GM18873 (cell line): ENCODE measurements around the gene CHRM3.

ENCODE experiments used
- ATAC-seq: cut with Tn5 transposase; IDR thresholded peaks from one replicate; pipeline ENCODE4 v1.9.1; 2021; ENCODE audit warnings: mild to moderate bottlenecking, moderate library complexity, moderate number of reproducible peaks; ENCODE audit not compliant: unreplicated experiment, low FRiP score

Gene CHRM3

DNA sequence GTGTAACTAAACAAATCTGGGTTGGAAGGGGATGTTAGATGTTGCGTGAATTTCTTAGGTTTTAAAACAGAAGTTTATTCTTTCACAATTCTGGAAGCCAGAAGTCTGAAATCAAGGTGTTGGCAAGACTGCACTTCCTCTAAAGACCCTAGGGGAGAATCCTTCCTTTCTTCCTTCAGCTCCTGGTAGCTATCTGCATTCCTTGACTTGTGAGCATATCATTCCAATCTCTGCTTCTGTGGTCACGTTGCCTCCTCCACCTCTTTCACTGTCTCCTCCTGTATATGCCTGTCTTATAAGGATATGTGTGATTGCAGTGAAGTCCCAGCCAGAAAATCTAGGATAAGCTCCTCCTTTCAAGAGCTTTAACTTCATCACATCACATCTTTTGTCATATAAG lies 7.7 kb downstream of the CHRM3 start:
- ATAC-seq: no peak

DNA sequence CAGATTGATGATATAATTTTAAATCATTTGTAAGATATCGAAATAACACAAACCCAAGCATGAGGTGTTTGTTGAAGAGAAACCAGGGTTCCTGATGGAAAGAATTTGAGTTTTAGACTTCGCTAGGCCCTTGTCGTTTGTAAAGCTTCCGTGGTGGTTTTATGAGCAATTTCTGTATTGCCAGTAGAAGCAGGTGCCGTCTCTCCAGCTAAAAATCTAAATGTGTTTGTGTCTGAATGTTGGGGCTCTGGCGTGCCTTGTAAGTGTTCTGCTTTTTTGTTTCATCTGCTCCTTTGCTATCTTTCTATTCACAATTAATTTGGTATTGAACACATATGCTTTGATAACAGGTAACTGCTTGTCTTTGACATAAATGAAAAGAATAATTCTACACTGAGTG lies 27.5 kb downstream of the CHRM3 start:
- no peak for ATAC-seq

DNA sequence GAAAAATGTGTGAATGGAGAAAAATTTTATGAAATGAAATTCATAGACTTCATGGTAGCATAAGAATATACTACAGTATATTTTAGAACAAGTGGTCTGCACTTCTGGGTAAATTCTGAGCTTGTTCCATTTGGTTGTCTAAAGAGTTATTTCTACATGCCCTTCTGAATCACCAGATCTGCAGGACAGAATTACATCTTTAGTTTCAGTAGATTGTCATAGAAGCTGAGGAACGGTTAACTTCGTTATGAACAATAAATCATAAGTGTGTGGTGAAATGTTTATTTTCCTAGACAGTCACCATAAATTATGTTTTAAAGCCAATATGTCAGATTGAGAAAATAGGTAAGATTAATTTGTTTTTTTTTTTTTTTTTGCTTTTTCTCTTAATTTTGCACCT lies 30.9 kb downstream of the CHRM3 start:
- ATAC-seq: no peak

DNA sequence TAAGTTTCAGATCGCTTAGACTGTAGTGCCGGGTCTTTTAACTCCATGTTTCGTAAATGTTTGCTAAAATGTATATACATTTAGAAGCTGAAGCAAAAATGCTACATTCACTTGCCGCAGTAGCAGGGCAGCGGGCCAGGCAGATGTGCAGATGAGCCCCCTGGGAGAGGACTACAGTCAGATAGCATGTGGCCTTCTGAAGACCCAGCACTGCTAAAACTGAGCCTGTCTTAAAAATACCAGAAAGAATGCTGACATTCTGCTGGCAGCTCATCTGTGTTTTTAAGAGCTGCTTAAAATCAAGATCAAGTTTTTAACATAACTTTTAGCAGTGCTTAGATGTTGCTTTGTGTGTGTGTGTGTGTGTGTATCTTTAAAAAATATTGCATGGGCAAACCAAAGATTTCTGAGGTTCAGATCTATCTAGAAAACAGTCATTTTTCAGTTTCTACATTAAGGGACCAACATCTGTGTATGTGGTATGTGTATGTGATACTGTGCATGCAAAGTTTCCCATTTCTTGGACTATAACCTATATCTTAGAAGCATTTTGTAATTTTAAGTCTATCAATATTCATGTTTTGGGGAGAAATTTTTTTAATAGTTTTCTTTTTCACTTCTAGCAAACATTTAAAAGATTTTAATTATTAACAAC lies 31.7 kb downstream of the CHRM3 start:
- no peak for ATAC-seq

DNA sequence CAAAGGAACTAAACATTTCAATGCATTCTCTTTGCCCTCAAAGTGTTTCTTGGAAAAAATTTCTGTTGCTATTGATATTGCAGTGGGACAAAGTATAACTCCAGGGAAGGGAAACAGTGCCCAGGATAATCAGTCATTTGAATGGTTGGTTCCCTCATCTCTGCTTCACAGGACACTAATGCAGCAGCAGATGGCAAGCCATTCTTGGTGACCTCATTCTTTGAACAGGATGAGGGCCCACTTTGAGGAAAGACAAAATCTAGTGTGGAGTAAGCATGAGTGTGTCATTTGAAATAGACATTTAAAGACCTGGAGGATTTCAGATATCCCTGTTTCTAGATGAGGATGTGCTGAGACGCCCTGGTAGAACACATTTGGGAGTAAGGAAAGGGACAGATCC lies 32.3 kb downstream of the CHRM3 start:
- no peak for ATAC-seq

DNA sequence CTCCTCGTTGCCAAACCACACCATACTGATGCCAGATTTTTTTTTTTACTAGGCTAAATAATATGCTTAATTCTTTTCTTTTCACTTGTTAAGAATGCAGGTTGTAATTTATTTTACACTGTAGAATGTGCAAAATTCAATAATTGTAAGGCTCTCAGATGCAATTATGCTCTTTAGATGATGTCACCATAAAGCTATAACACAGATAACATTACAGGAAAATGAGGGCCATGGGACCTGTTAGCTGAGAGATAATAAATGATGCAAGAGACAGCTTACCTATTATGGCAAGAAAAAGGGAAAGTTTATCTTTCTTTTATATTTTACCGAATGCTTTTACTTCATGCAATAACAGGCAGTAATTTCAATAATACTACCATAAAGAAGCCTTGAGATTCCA lies 35.4 kb downstream of the CHRM3 start:
- no peak for ATAC-seq

DNA sequence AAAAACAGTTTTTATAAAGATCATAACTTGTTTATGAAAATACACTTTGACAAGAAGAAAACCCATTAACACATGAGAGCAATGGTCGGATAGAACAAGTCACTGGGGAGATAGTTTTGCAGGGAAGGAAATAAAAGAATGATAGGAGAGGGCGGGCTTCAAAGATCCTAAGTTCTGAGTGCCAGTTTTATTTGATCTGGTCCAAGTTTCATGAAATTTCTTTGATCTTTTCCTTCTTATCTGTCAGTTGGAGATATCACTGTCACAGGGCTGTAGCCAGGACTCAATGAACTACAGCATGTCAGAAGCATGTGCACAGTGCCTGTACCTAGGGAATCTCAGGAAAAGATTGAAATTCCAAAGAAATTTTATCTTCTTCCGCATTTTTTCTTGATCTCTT lies 36.5 kb downstream of the CHRM3 start:
- no peak for ATAC-seq

DNA sequence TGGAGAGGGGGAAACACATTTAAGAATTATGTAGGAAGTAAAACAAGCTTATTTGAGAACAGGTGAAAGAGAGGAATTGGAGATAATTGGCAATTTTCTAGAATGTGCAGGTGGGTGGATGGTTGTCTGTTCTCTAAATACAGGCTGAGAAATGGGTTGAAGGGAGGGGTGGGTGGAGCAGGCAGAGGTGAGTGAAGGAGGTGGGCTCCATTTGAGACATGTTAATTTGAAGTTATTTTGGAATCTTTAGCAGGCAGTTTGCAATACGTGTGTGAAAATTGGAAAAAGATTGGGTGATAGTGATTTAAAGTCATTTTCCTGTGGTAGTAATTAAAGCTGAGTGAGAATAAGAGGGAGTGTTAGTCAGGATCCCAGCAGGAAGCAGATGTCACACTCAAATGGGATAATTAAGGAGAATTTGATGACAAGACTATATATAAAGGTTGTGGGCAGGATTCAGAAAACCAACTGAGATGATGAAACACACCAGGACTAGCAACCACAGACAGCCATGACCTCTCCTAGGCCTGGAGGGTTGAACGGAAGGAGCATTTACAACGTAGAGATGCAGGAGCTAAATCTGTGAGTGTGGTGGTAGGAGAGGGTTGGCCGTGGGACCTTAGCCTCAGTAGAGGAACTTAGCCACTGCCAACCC lies 40.6 kb downstream of the CHRM3 start:
- no peak for ATAC-seq

DNA sequence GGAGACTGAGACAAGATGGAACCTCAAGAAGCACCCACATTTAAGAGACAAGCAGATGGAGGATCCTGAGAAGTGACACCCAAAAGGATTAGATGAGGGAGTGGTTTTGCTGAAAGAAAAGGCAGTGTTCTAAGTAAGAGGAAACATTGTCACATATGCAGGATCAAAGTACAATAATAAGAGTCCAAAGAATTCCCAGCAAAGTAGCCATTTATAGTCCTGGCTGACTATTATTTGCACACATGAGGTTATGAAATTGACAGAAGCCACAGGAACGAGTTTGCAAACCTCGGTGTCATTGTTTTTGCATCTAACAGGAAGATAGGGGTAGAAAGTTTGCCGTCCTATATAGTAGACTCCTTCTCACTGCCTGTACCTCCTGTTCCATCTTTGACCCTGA lies 41.3 kb downstream of the CHRM3 start:
- no peak for ATAC-seq

DNA sequence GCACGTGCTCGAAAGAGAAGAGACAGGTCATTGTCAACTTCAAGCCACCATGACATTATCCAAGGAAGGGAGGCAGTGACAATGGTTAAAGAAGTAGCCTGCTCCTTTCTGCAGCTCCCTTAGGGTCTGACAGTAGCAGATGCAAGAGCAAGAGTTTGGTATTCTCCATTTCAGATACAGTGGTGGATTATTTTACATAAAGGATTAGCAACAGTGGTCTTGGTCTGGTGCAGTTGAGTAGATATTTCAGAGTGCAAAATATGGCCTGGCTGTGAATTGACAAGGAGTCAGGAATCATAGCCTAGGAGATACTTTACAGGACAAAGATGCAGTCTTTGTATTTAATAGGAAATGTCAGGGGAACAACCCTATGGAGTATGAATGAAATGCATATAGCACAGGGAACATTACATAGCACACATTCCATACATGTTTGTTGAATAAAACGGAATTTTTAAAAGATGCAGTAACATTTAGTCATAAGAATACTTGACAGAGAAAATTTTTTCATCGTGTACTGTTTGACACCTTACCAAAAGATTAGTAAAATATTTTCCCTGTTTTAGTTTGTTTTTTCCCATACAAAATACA lies 41.8 kb downstream of the CHRM3 start:
- no peak for ATAC-seq

DNA sequence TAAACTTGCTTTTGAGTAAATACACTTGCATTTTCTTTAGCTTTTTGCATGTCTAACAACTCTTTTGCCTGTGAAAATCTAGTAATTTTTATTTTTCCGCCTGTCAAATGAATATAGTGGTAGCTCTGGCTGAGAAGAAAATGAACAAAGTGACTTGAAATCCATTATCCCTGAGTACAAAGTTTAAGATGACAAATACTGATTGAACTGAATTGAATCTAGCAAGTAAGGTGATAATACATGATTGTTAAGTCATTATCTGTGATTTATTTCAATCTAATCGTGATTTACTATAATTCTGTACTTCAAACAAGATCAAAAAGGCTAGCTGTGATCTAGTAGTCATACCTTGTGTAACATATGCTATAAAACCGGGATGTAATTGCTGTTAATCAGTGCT lies 42.8 kb downstream of the CHRM3 start:
- no peak for ATAC-seq

DNA sequence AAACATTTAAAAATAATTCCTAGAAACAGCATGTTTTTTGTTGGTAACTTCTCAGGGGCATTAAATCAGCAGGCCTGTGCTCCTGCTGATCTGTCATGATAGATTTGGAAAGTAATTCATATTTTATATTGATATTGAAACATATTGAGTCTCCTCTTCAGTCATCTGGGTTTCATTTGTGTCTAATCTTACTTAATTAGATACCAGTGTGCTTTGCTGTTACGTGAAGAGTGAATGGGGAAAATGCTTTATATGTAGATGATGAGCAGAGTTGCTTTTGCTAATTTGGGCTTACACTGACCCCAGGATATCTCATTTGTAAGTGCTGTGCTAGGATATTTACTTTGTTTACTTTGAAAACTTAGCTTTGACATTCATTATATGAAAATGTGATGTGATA lies 45.9 kb downstream of the CHRM3 start:
- ATAC-seq: no peak

DNA sequence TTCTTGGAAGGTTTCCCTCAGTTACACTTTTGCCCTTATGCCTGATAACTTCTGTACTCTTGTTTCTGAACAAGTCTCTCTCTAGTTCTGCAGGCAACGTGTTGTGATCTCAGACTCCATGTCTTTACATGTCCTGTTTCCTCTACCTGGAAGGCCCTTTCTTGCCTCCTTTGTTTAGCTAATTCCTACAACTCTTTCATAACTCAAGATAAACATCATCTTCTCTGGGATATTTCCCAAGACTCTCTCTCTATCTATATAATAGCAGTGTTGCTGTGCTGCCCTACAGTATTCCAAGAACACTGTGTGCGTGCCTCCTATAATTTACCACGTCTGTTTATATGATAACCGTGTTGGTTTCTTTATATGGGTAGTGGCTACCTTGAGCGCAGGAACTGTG lies 47.8 kb downstream of the CHRM3 start:
- no peak for ATAC-seq
